GM06990 (cell line): ENCODE measurements around the gene AATK.
"Not testable (repeated sequence)": the region's sequence is repeated elsewhere in the genome, so short reads cannot be mapped to it uniquely, and the experiment has no call there.

ENCODE experiments used
- DNase-seq: peaks from one replicate; pipeline ENCODE4 v3.0.0-alpha.2; 2011; ENCODE audit not compliant: insufficient read length; ENCODE audit errors: extremely low read depth
- H3K27me3 ChIP-seq: replicated peaks from 2 replicates; pipeline ENCODE4 v1.6.0; 2011; ENCODE audit warnings: low read length; ENCODE audit not compliant: control insufficient read depth, insufficient read depth
- H3K36me3 ChIP-seq: 2 replicates; pipeline ENCODE4 v1.5.1; 2011; ENCODE audit warnings: low read length; ENCODE audit not compliant: control insufficient read depth, insufficient read depth
- H3K4me3 ChIP-seq: replicated peaks from 2 replicates; pipeline ENCODE4 v1.5.1; 2011; ENCODE audit warnings: low read depth, mild to moderate bottlenecking, control low read depth, low read length
- TF ChIP-seq, protein P1 (sequence below): IDR thresholded peaks from 2 replicates; pipeline ENCODE4 v1.5.1; 2011; ENCODE audit warnings: low read length, control low read depth, mild to moderate bottlenecking, inconsistent platforms; ENCODE audit not compliant: insufficient read depth, poor library complexity, severe bottlenecking

The AATK gene

DNA sequence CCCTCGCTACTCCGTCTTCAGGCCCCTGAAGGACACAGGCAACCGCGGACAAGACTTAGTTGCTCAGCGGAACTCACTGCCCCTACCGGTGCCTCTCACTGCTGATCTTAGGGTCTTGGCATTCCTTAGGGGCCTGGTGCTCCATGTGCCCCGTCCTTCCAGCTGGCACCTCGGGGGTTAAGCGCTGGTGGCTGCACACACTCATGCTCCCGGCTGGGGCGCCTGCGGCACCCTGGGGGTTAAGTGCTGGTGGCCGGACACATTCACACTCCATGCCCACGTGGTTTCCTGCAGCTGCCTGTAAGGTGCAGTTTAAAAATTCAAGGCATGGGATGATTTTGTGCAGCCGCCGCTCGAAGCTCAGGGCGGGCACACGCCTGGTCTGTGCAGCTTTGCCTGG, 86.0 kb downstream of the AATK start:
- DNase-seq, result no peak
- Histone ChIP-seq H3K27me3 (no peaks in the 10 kb centered on the region; the same call in 1 of the 2 replicates), H3K4me3 (no peak overlapping the region), H3K36me3 (no peaks in the 10 kb centered on the region)
- TF ChIP-seq, protein P1, sequence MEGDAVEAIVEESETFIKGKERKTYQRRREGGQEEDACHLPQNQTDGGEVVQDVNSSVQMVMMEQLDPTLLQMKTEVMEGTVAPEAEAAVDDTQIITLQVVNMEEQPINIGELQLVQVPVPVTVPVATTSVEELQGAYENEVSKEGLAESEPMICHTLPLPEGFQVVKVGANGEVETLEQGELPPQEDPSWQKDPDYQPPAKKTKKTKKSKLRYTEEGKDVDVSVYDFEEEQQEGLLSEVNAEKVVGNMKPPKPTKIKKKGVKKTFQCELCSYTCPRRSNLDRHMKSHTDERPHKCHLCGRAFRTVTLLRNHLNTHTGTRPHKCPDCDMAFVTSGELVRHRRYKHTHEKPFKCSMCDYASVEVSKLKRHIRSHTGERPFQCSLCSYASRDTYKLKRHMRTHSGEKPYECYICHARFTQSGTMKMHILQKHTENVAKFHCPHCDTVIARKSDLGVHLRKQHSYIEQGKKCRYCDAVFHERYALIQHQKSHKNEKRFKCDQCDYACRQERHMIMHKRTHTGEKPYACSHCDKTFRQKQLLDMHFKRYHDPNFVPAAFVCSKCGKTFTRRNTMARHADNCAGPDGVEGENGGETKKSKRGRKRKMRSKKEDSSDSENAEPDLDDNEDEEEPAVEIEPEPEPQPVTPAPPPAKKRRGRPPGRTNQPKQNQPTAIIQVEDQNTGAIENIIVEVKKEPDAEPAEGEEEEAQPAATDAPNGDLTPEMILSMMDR, result no peak

DNA sequence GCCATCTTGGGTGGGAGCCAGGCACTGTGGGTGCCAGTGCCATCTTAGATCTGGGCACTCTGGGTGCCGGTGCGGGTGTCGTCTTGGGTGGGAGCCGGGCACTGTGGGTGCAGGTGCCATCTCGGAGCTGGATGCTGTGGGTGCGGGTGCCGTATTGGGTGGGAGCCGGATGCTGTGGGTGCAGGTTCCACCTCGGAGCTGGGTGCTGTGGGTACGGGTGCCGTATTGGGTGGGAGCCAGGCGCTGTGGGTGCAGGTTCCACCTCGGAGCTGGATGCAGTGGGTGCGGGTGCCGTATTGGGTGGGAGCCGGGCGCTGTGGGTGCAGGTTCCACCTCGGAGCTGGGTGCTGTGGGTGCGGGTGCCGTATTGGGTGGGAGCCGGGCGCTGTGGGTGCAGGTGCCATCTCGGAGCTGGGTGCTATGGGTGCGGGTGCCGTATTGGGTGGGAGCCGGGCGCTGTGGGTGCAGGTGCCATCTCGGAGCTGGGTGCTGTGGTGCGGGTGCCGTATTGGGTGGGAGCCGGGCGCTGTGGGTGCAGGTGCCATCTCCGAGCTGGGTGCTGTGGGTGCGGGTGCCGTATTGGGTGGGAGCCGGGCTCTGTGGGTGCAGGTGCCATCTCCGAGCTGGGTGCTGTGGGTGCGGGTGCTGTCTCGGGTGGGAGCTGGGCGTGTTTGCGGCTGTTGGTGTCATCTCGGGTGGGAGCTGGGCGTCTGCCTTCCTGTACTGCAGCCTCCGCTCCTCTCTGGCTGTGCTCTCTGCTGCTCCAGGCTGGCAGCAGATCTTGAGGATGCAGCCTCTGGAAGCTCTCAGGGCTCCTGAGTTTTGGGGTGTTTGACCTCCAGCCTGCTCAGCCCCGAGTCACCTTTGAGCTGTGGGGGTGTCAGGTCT, 87.8 kb downstream of the AATK start:
- H3K36me3 ChIP-seq, H3K27me3 ChIP-seq, DNase-seq, H3K4me3 ChIP-seq: not testable (repeated sequence)

DNA sequence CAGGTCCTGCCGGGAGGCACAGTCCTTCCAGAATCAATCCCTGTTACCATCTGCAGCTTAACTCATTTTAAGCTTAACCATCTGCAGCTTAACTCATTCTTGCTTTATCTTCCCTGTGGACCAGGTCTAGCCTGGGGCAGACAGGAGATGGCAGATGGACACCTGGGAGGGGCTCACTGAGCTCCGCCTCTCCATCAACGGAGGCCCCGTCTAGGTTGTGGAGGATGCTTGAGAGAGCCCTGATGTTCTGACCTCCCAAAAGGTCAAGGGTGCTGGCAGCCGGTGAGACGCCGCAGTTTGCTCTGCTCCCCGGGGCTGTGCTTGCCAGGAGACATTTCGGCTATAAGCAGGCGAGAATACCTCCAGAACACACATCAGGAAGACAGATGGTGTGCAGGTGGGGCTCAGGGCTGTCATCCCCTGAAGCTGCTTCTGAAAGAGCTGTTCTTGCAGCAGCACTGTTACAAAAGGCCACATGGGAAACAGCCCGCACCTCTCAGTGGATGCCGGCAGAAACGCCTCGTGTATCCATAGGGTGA, 89.8 kb downstream of the AATK start:
- H3K4me3 ChIP-seq, result no peak overlapping the region
- H3K36me3 ChIP-seq, result no peaks in the 10 kb centered on the region
- no peaks in the 10 kb centered on the region; the same call in 1 of the 2 replicates for H3K27me3 ChIP-seq
- TF ChIP-seq, protein P1, result no peak
- no peak for DNase-seq

DNA sequence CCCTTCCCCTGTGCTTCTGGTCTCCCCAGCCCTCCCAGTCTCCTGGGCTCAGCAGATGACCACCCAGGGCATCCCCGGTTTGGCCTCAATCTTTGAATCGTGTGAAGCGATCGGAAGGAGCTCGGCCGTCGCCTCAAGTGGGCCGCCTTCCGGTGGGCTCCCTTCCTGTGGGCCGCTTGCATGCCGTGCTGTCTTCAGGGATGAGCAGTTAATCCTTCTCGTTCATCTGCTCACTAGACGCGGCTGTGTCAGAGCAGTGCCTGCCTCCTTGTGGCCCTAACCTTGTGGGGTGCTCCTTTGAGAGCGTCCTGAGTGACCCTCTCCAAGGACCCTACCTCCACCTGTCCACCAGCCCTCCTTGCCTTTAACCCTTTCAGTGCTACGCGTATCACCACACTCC, 90.7 kb downstream of the AATK start:
- TF ChIP-seq, protein P1, result no peak
- no peak overlapping the region for H3K4me3 ChIP-seq
- no peaks in the 10 kb centered on the region for H3K36me3 ChIP-seq
- no peaks in the 10 kb centered on the region for H3K27me3 ChIP-seq
- DNase-seq, result no peak

DNA sequence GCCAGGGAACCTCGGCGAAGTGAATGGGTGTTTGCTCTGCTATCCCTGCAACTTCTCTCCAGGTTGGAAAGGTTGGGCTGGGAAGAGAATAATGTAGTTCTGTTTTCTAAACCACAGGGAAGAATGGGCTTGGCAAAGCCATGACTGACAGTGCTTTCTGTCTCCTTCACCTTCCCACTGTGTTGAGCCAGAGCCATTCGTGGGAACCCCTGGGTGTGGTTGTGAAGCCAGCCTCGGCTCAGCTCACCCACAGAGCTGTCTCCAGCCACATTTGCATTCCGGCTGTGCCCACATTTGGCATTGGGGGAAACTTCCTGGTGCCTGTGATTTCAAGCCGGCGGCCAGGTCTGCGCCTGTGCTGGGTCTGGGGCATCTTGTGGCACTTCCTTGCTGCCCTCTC, 91.1 kb downstream of the AATK start:
- no peaks in the 10 kb centered on the region for H3K36me3 ChIP-seq
- TF ChIP-seq, protein P1, result no peak
- DNase-seq, result no peak

DNA sequence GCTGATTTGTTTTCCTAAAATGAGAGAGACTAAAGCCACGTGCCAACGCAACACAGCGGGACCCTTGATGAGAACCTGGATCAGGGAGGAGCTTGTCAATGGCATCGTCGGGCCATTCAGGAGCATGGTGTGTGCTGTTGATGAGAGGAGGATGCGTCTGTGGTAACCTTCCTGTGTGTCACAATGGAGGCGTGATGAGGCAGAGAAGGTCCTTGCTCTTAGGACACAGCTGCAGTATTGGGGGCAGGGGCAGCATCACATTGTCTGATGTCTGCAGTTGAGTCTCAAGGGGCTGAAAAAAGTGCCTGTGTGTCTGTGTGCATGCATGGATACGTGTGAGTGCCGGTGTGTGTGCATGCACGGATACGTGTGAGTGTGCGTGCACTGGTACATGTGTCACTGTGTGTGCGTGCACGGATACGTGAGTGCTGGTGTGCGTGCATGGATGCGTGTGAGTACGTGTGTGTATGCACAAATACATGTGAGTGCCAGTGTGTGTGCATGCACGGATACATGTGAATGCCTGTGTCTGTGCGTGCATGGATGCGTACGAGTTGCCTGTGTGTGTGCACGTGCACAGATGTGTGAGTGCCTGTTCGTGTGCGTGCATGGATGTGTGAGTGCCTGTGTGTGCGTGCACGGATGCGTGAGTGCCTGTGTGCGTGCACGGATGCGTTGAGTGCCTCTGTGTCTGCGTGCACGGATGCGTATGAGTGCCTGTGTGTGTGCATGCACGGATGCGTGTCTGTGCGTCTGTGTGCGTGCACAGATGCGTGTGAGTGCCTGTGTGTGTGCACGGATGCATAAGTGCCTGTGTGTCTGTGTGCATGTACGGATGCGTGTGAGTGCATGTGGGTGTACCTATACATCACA, 91.8 kb downstream of the AATK start:
- no peaks in the 10 kb centered on the region for H3K27me3 ChIP-seq
- DNase-seq, result no peak

More for the DNA sequence above, 91.1 kb downstream of the AATK start:
- no peak overlapping the region for H3K4me3 ChIP-seq
- no peaks in the 10 kb centered on the region for H3K27me3 ChIP-seq

More for the DNA sequence above, 91.8 kb downstream of the AATK start:
- Histone ChIP-seq H3K36me3 (no peaks in the 10 kb centered on the region), H3K4me3 (no peak overlapping the region)
- TF ChIP-seq, protein P1, result no peak
